Middle frontal gyrus (tissue), 1 donor: ENCODE measurements around the gene TBXT.
"Not testable (repeated sequence)": the region's sequence is repeated elsewhere in the genome, so short reads cannot be mapped to it uniquely, and the experiment has no call there.

Experiments used
- DNase-seq: peaks from one replicate; pipeline ENCODE4 v3.0.0-alpha.2; 2015; ENCODE audit warnings: low spot score; ENCODE audit errors: extremely low spot score

The TBXT gene, protein sequence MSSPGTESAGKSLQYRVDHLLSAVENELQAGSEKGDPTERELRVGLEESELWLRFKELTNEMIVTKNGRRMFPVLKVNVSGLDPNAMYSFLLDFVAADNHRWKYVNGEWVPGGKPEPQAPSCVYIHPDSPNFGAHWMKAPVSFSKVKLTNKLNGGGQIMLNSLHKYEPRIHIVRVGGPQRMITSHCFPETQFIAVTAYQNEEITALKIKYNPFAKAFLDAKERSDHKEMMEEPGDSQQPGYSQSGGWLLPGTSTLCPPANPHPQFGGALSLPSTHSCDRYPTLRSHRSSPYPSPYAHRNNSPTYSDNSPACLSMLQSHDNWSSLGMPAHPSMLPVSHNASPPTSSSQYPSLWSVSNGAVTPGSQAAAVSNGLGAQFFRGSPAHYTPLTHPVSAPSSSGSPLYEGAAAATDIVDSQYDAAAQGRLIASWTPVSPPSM

GRCh38 chr6:166167801-166168615, at the start of gene TBXT:
TBXT (minus strand) TSS chr6:166167851; CDS start chr6:166167591, 260 bp downstream.
- DNase-seq: no peak

DNA sequence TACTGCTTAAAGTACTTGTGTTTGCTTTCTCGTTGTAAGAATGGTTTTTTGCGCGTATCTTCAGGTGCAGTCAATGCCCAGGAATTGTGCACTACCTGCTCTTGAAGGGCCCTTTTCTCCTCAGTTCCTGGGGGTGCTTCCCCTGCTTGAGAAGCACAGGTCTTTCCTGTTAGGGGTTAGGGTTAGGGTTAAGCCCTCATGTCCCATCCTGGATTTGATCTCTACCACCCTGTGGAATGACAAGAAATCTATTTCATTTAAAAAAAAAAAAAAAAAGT, 39.6 kb upstream of the TBXT start:
- no peak for DNase-seq

DNA sequence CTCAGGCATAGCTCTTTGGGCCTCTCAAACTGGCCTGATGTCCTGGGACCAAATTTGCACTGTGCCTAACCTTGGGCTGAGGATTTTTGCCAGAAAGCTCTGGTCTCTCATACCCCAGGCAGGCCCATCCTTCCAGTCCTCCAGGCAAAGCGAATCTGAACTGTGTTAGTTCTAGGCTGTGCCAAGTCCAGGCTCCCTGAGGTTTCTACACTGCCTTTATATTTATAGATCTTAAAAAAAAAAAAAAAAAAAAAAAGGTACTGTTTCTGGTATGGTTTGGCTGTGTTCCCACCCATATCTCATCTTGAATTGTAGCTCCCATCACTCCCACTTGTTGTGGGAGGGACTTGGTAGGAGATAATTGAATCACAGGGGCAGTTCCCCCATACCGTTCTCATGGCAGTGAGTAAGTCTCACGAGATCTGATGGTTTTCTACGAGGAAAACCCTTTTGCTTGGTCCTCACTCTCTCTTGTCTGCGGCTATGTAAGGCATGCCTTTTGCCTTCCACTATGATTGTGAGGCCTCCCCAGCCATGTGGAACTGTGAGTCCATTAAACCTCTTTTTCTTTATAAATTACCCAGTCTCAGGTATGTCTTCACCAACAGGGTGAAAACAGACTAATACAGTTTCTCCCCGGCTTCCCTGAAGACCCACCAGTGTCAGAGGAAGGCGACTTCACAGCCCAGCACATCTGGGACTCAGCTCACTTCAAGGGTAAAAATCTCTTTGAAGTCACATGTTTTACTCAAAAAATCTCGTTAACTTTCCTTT, 39.0 kb upstream of the TBXT start:
- DNase-seq: no peak

DNA sequence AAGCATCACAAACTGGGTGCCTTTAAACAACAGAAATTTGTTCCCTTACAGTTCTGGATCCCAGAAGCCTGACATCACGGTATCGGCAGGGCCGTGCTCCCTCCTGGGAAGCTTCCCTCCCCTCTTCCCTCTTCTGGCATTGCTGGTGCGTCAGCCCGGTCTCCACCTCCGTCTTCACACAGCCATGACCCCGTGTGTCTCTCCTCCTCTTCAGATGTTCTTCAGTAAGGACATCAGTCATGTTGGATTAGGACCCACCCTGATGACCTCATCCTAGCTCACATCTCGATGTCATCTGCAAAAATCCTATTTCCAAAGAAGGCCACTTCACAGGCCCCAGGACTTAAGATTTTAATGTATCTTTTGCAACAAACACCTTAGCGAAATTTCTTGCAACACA, 38.4 kb upstream of the TBXT start:
- no peak for DNase-seq

GRCh38 chr6:166204852-166205650, 37.4 kb upstream of the TBXT start:
- no peak for DNase-seq

- no peak for DNase-seq
Observed at GRCh38 chr6:166203641-166204222, 36.1 kb upstream of the TBXT start.

DNA sequence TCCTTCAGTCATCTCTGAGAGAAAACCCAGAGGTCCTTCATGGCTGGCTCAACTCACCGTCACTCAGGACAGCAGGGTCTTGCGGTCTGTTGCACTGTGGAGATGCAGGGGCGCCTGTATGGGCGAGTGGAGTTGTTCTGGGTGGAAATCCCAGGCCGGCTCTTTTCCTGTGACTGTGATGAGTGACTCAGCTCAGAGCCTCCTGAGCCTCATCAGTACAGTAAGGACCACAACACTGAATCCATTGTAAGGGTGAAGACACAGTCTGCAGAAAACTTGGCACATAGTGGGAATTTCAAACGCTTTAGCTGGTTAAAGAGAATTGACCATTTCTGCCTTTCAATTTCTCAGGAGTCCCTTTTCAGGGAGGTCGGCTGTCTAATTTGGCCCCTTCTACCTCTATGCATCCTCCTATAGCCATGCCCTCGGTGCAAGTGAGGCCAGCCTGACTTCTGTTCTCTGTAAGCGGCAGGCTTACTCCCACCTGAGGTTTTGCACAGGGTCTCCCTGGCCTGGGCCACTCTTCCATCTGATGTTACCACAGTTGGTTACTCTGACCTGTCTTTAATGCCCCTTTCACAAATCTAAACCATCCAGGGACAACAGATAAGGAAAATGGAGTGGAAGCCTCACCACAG, 35.5 kb upstream of the TBXT start:
- DNase-seq: no peak

- DNase-seq: no peak
Observed at GRCh38 chr6:166202321-166202733, 34.7 kb upstream of the TBXT start.

- no peak for DNase-seq
Observed at GRCh38 chr6:166201878-166202277, 34.2 kb upstream of the TBXT start.

GRCh38 chr6:166197361-166197760, 29.7 kb upstream of the TBXT start:
- DNase-seq: no peak

DNA sequence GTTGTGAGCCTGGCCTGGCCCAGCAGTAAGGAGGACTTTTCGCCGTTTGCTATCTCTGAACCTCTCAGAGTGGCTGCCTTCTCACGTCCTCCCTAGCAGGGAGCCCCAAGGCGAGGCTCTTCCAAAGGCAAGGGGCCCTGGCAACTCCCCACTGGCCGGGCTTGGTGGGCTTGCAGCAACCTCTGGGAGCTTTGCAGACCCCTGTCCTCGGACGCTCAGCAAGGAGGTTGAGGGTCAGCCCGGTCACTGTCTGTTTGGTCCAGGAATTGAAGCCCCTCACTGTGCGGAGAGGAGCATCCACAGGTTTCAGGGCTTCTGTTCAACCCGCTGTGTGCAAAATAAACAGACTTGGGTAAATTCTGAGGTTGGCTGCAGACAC, 28.2 kb upstream of the TBXT start:
- DNase-seq: no peak

DNA sequence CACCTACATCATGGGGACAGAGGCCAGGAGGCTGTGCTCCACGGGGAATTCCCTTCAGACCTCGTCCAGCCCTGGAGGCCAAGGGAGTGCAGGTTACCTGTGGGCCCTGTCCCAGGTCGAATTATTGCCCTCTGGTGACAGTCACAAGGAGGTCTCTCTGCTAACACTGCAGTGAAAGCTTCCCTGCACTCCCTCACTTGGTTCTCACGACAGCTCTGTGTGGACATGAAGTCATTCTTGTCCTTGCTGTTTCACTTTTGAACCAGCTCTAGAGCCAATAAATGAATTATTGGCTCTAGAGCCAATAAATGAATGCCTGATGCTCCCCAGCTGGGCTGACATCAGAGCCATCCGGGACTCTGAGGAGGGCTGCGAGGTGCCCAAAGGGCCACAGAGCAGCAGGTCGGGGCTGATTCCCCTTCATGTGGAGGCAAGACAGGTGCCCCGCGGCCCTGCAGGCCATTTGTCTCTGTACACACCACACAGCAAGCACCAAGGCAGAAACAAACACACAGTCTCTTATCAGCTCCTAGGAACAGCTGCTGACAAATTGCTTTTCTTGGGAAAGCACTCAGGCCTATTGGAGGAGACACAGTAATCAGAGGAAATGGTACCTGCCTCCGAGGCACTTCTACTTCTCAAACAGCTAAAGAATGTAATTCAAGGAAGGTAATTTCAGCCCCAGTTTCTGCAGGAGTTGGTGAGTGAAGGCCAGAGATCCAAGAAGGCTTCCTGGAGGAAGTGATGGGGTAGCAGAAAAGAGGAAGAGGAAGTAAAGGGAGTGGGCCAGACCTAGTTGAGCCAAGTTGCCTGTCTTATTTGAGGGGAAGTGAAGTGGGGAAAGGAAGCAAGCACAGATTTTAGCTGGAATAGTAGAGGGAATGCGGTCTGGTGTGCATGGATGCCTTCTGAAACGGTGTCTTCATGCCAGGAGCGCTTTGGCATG, 27.5 kb upstream of the TBXT start:
- no peak for DNase-seq

GRCh38 chr6:166192557-166192956, 24.9 kb upstream of the TBXT start:
- no peak for DNase-seq

- DNase-seq: no peak
Observed at GRCh38 chr6:166192136-166192535, 24.5 kb upstream of the TBXT start.

DNA sequence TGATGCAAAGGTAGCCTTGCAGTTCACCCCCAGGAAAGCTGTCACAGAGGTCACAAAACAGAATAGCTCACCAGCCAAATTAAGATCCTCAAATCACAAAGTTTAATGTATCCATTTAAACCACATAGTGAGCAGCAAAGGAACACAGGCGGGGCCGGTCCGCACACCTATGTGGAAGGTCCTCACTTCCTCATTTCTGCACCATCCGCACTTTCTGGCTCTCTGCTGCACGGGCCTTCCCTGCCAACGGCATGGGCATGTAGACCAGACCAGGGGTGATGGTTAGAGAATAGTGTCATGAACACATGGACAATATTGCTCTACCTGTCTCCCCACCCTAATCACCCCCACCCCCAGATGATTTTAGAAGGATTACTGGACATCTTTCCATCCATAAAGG, 12.1 kb upstream of the TBXT start:
- DNase-seq: no peak

DNA sequence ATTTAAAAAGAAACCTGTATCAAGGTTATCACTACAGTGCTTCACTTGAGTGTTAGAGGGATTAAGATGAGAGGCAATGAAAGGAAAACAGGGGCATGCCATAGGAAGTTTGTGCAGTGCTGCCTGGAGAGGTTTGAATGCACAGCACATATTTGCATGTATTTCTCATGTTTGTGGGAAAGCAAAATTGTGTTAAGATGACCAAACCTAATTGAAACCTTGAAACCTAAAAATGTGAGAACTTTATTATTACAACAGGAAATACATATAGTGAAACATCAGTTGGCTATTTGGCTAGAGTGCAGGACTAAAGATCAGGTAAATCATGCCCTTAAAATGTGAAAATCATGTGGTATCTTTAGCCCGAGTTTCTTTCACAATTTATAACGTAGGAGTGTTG, 8.5 kb upstream of the TBXT start:
- DNase-seq: no peak

DNA sequence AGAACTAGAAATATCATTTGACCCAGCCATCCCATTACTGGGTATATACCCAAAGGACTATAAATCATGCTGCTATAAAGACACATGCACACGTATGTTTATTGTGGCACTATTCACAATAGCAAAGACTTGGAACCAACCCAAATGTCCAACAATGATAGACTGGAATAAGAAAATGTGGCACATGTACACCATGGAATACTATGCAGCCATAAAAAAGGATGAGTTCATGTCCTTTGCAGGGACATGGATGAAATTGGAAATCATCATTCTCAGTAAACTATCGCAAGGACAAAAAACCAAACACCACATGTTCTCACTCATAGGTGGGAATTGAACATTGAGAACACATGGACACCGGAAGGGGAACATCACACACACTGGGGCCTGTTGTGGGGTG, 7.4 kb upstream of the TBXT start:
- not testable (repeated sequence) for DNase-seq

GRCh38 chr6:166174031-166174430, 6.4 kb upstream of the TBXT start:
- no peak for DNase-seq

DNA sequence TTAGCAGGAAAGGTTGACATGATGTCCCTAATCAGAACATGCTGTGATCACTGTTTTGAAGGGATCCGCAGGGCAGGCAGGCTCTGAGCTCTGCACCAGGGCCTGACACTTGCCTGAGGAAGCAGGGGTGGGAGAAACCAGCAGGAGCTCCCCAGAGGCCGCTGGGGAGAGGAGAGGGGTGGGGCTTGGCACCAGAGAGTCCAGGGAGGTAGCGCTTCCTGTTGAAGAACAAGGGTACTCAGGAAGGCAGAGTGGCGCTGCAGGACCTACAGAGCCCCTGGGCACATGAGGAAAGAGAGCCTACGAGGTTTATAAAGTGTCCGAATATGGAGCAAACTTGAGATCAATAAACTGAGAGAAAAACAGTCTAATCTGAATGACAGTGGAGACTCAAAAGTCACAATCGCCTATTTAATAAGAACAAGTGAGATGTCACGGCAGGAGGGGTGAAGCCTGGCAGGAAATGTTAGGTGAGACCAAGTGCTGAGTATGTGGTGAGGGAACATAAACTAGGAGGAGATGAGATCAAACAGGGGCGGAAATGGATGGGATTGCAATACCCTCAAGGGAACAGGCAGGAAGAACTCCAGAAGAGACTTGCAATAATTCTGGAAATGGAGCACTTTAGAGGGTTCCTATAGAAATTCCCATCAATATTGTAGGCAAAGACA, 5.8 kb upstream of the TBXT start:
- DNase-seq: no peak
